CD4-positive, alpha-beta memory T cell (primary cell): ENCODE data around the gene PRR30. TPM values are rescaled to one million over a fixed set of nuclear protein-coding genes. Genes with fewer than 3 reads are reported as not detected.

ENCODE experiments used
- CTCF ChIA-PET: fragments of 350-600 bp; sonication (Branson Sonifier 250); formaldehyde crosslinking; loops from one replicate; lab custom pipeline; 2021; ENCODE audit warnings: inconsistent platforms; ENCODE audit not compliant: partially characterized antibody; lab: Charles Lee
- POLR2A ChIA-PET: fragments of 350-600 bp; sonication (Branson Sonifier 250); formaldehyde crosslinking; loops from one replicate; lab custom pipeline; 2021; ENCODE audit not compliant: partially characterized antibody; lab: Charles Lee
- DNase-seq, 5 donors: peaks; one replicate each; pipeline versions ENCODE4 v3.0.0 to v3.0.0-alpha.2; 2020 to 2022; ENCODE audit warnings: mixed read lengths in 1 of 5
- H3K27ac ChIP-seq: one replicate; pipeline ENCODE4 v1.7.0; 2013; ENCODE audit warnings: low read depth, low read length
- H3K27me3 ChIP-seq: 2 replicates; pipeline ENCODE4 v1.7.0; 2013; ENCODE audit warnings: mild to moderate bottlenecking, low read length, moderate library complexity; ENCODE audit not compliant: insufficient read depth
- H3K36me3 ChIP-seq: 2 replicates; pipeline ENCODE4 v1.7.0; 2013; ENCODE audit warnings: mild to moderate bottlenecking, low read length, moderate library complexity; ENCODE audit not compliant: insufficient read depth
- H3K4me1 ChIP-seq: 2 replicates; pipeline ENCODE4 v1.7.0; 2013; ENCODE audit warnings: mild to moderate bottlenecking, low read length, moderate library complexity; ENCODE audit not compliant: insufficient read depth
- H3K4me3 ChIP-seq, 2 donors: one replicate each; pipeline ENCODE4 v1.7.0; 2013; ENCODE audit warnings: low read length in 2 of 2, mild to moderate bottlenecking in 1 of 2
- H3K9me3 ChIP-seq, 2 donors: one replicate each; pipeline ENCODE4 v1.7.0; 2013; ENCODE audit warnings: low read length in 2 of 2, control low read depth in 1 of 2; ENCODE audit not compliant: control insufficient read depth in 1 of 2
- H3K27ac Mint-ChIP-seq, 7 donors: one replicate each; pipeline ENCODE4 v1.8.0; 2020 to 2021; ENCODE audit warnings: mixed read lengths in 7 of 7, mild to moderate bottlenecking in 6 of 7, inconsistent platforms in 3 of 7, moderate library complexity in 3 of 7
- H3K27me3 Mint-ChIP-seq, 2 donors: one replicate each; pipeline ENCODE4 v1.8.0; 2020 to 2021; ENCODE audit warnings: mixed read lengths in 2 of 2
- H3K36me3 Mint-ChIP-seq, 2 donors: one replicate each; pipeline ENCODE4 v1.8.0; 2020 to 2021; ENCODE audit warnings: mixed read lengths in 2 of 2, inconsistent platforms in 1 of 2, mild to moderate bottlenecking in 1 of 2
- H3K4me1 Mint-ChIP-seq, 4 donors: one replicate each; pipeline ENCODE4 v1.8.0; 2020 to 2021; ENCODE audit warnings: mixed read lengths in 4 of 4, mild to moderate bottlenecking in 1 of 4
- H3K4me3 Mint-ChIP-seq, 8 donors: one replicate each; pipeline ENCODE4 v1.8.0; 2020 to 2021; ENCODE audit warnings: mixed read lengths in 8 of 8, mild to moderate bottlenecking in 7 of 8, moderate library complexity in 6 of 8, inconsistent platforms in 3 of 8
- H3K9me3 Mint-ChIP-seq, 8 donors: one replicate each; pipeline ENCODE4 v1.8.0; 2020 to 2021; ENCODE audit warnings: mixed read lengths in 8 of 8, mild to moderate bottlenecking in 5 of 8, inconsistent platforms in 3 of 8, moderate library complexity in 1 of 8
- intact Hi-C: fragments of 100-400 bp; cut with micrococcal nuclease; formaldehyde crosslinking; loops from one replicate; pipeline ENCODE4 v1.15.1; 2023
- polyA plus RNA-seq, 2 donors: library from polyadenylated mRNA; unstranded; fragments of 300-500 nt; fragmentation: Illumina TruSeq; gene quantifications; one replicate each; pipeline ENCODE4 v1.2.3, GENCODE V29; 2021
- total RNA-seq, 2 experiments: library from RNA; stranded (reverse); gene quantifications; one replicate each; pipeline ENCODE4 v1.2.3, GENCODE V29; 2021

PRR30 gene
- total and polyA plus RNA-seq, 4 experiments from 2014 or later = not detected

DNA sequence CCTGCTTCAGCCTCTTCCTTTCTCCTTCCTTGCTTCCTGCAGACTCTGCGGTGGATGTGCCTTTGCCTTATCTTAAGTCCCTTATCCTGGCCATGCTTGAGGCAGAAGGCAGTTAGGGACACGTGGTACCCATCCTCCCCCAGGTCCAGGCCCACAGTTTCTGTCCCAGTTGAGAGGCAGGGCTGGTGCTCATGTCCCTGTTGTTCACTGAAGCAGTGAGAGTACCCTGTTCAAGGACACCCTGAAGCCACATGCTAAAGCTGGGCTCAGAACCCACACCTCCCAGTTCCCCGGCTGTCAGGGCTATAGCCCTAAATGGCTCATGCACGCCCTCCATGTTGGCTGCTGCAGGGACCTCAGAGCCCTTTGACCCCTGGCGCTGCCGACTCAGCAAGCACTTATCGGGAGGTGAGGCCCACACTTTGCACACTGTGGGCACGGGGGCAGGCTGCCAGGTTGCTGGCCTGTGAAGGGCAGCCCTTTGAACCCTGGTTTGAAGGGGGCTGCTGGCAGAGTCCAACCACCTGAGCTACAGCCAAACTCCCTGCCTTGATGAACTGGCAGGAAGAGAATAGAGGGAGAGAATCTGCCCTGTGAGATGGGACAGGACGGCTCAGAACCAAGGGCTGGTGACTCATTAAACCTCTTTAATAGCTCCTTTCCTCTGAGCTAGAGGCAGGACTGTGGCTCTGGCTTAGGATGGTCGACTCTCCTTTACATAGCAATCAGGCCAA is 46.3 kb downstream of the PRR30 start:
- Mint-ChIP-seq H3K27ac (no peak overlapping the region), H3K4me1 (peaks cover 8 to 13% (median 10%) of the 10 kb centered on the region in 4 donors)

DNA sequence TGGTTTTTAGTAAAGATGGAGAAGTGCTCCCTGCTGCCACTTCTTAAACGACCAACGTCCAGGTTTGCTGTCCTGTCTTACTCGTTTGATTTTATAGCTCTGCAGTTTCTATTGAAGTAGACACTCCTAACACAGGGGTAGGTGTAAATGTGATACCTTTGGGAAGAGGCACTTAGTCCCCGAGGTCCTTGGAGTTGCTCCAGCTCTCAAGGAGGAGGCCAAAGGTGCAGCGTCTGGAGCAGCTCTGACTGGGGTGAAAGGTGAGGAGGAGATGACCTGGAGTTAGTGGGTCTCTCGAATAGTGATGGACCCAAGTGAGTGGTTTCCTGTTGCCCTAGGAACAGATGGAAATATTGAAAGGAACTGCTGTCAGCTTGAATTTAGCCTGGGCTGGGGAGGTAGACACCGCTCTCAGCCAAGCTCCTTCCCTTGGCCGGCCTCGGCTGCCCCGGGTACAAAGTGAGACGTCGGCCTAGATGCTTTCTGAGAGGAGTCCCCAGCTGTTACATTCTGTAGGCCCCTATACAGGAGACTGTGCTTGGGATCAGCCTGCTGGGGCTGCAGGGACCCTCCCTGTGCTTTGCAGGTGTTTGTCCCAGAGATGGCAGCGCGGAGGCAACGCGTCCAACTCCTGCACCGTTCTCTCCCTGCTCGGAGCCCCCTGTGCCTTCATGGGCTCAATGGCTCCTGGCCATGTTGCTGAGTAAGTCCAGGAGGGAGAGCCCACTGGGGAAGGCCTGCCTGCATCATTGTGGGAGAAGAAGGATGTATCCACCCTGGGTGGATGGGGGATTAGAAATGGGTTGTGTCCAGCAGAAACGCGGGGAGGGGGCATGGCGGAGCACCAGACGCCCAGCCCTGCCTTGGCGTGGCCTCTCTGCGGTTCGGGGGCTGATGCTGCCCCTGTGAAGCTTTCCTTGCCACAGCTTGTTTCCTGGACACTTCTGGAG is 47.2 kb downstream of the PRR30 start:
- ChIA-PET CTCF (interaction anchor here (1.0 to 1.1 kb wide), 2 partner anchors 8 to 129 kb away, joined by 3 read pairs; no protein-coding TSS in a partner anchor), POLR2A (no interaction called here)
- DNase-seq = no peak
- Histone ChIP-seq H3K4me1 (peaks cover 13% of the 10 kb centered on the region), H3K36me3 (no peaks in the 10 kb centered on the region), H3K9me3 (no peaks in the 10 kb centered on the region), H3K27me3 (no peaks in the 10 kb centered on the region), H3K27ac (no peak overlapping the region), H3K4me3 (no peak overlapping the region)
- H3K9me3 Mint-ChIP-seq = no peaks in the 10 kb centered on the region
- H3K27me3 Mint-ChIP-seq = no peaks in the 10 kb centered on the region
- H3K4me3 Mint-ChIP-seq = no peak overlapping the region
- H3K4me1 Mint-ChIP-seq = peaks cover 8 to 21% (median 16%) of the 10 kb centered on the region in 4 donors
- no peaks in the 10 kb centered on the region for H3K36me3 Mint-ChIP-seq
- intact Hi-C loops = no loop called here
- no peak overlapping the region for H3K27ac Mint-ChIP-seq

More for the DNA sequence above, 46.3 kb downstream of the PRR30 start:
- ChIA-PET POLR2A (no interaction called here), CTCF (no interaction called here)
- no peak overlapping the region for H3K4me3 ChIP-seq
- Mint-ChIP-seq H3K27me3 (no peaks in the 10 kb centered on the region), H3K9me3 (no peaks in the 10 kb centered on the region), H3K4me3 (no peak overlapping the region), H3K36me3 (no peaks in the 10 kb centered on the region)
- H3K4me1 ChIP-seq = peaks cover 9% of the 10 kb centered on the region
- no peaks in the 10 kb centered on the region for H3K36me3 ChIP-seq
- DNase-seq = no peak
- no peaks in the 10 kb centered on the region for H3K9me3 ChIP-seq
- no peaks in the 10 kb centered on the region for H3K27me3 ChIP-seq
- intact Hi-C loops = no loop called here
- H3K27ac ChIP-seq = no peak overlapping the region

DNA sequence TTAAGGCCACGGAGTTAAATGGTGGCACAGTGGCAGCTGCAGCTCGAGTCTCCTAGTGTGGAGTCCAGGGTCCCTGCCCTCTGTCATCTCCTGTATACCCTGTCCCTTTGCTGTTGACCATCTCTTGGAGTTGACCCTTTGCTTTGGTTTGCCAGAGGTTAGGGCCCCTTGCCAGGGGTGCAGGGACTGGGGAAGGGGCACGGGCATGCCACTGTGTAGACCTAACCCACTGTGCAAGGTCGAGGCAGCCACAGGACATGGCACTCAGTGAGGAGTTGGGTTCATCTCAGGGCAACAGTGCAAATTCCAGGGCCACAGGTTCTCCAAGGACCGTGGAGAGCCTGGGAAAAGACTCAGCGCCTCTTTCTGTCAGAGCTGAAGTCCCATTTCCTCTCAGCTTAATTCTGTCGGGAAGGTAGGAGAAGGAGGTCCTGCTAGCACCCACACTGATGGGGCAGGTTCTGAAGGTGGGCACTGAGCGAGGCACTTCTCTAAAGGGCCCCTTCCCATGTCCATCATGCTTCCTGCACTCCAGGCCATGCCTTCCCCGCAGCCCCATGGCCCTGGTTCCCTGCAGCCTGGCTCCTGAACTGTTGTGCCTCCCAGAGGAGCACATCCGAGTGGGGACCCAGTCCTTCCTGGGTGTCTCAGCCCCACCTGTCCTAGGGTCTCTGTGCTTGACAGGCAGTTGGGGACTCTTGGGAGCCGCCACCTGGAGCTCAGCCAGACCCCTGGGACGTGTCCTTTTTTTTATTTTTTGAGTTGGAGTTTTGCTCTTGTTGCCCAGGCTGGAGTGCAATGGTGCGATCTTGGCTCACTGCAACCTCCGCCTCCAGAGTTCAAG is 49.9 kb downstream of the PRR30 start:
- intact Hi-C loops = loop anchor here (5.0 kb wide), 1 partner anchor 338 kb away; the partner anchor contains the start of gene NRBP1
- Histone ChIP-seq H3K27ac (no peak overlapping the region), H3K36me3 (no peaks in the 10 kb centered on the region), H3K4me3 (no peak overlapping the region), H3K9me3 (no peaks in the 10 kb centered on the region), H3K27me3 (no peaks in the 10 kb centered on the region), H3K4me1 (peaks cover 18% of the 10 kb centered on the region)
- Mint-ChIP-seq H3K4me1 (peaks cover 3 to 26% (median 17%) of the 10 kb centered on the region in 4 donors), H3K27ac (peak overlapping the region in 1 of 7 donors; percentile 58), H3K27me3 (no peaks in the 10 kb centered on the region), H3K4me3 (no peak overlapping the region), H3K9me3 (no peaks in the 10 kb centered on the region), H3K36me3 (peaks cover 0 to 2% of the 10 kb centered on the region in 2 donors)
- POLR2A ChIA-PET = interaction anchor here (4.3 kb wide), 1 partner anchor 38 kb away, joined by 43 read pairs; the partner anchor contains the start of gene AGBL5
- no peak for DNase-seq
- CTCF ChIA-PET = interaction anchor here (0.7 kb wide), 1 partner anchor 77 kb away, joined by 4 read pairs; no protein-coding TSS in a partner anchor

DNA sequence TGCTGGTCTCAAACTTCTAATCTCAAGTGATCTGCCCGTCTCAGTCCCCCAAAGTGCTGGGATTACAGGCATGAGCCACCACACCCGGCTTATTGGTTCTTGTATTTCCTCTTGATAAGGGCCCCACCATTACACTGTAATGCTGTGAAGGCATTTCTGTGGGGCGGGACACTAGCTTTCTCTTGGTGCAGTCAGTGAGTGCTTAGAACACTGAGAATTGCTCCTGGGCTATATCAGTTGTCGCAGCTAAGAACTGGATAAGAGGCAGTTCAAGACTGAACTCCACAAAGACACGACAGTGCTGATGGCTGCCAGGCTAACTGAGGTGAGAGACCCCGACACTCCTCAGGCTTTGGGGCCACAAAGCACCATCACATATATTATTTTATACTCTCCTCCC is 50.6 kb downstream of the PRR30 start:
- DNase-seq = no peak
- H3K9me3 ChIP-seq = no peaks in the 10 kb centered on the region
- intact Hi-C loops = loop anchor here (5.0 kb wide), 1 partner anchor 339 kb away; the partner anchor contains the start of gene NRBP1
- peak overlapping the region in 1 of 7 donors; percentile 58 for H3K27ac Mint-ChIP-seq
- ChIA-PET CTCF (interaction anchor here (0.7 to 8.4 kb wide), 8 partner anchors 12 to 214 kb away, joined by 3 to 46 read pairs (median 4); partner anchors contain the start of genes AGBL5 and OST4), POLR2A (interaction anchor here (4.3 kb wide), 1 partner anchor 37 kb away, joined by 43 read pairs; the partner anchor contains the start of gene AGBL5)
- H3K36me3 Mint-ChIP-seq = peaks cover 0 to 2% of the 10 kb centered on the region in 2 donors
- peaks cover 3 to 31% (median 17%) of the 10 kb centered on the region in 4 donors for H3K4me1 Mint-ChIP-seq
- H3K27ac ChIP-seq = no peak overlapping the region
- no peaks in the 10 kb centered on the region for H3K27me3 ChIP-seq
- H3K36me3 ChIP-seq = no peaks in the 10 kb centered on the region
- H3K4me1 ChIP-seq = peaks cover 18% of the 10 kb centered on the region
- peak overlapping the region in 2 of 8 donors; percentile 17 to 69 for H3K4me3 Mint-ChIP-seq
- no peaks in the 10 kb centered on the region for H3K27me3 Mint-ChIP-seq
- no peak overlapping the region for H3K4me3 ChIP-seq
- no peaks in the 10 kb centered on the region for H3K9me3 Mint-ChIP-seq

GRCh38 chr2:27087823-27088410 is 51.3 kb downstream of the PRR30 start:
- Mint-ChIP-seq H3K27ac (peak overlapping the region in 1 of 7 donors; percentile 78), H3K27me3 (no peaks in the 10 kb centered on the region), H3K4me3 (peak overlapping the region in 6 of 8 donors; percentile 25 to 90 (median 62)), H3K36me3 (peaks cover 0 to 2% of the 10 kb centered on the region in 2 donors), H3K4me1 (peaks cover 3 to 31% (median 17%) of the 10 kb centered on the region in 4 donors), H3K9me3 (no peaks in the 10 kb centered on the region)
- no peaks in the 10 kb centered on the region for H3K9me3 ChIP-seq
- no peaks in the 10 kb centered on the region for H3K27me3 ChIP-seq
- ChIA-PET POLR2A (interaction anchor here (1.0 to 8.8 kb wide), 7 partner anchors 8 to 215 kb away, joined by 4 to 187 read pairs (median 10); partner anchors contain the start of genes AGBL5, ATRAID, OST4 and SLC5A6), CTCF (interaction anchor here (0.7 to 8.4 kb wide), 13 partner anchors 8 to 215 kb away, joined by 3 to 46 read pairs (median 4); partner anchors contain the start of genes AGBL5 and OST4)
- H3K4me3 ChIP-seq = no peak overlapping the region
- H3K4me1 ChIP-seq = peaks cover 18% of the 10 kb centered on the region
- no peak overlapping the region for H3K27ac ChIP-seq
- no peaks in the 10 kb centered on the region for H3K36me3 ChIP-seq
- DNase-seq = no peak
- intact Hi-C loops = loop anchor here (5.0 kb wide), 1 partner anchor 339 kb away; the partner anchor contains the start of gene NRBP1
